OCI-LY7 (cell line): ENCODE measurements around the gene NDUFV1. TPM values are rescaled to one million over a fixed set of nuclear protein-coding genes. Genes with fewer than 3 reads are reported as not detected.

Source experiments
- BruUV-seq: library from RNA; stranded (reverse); fragments of 400-500 nt; replicated peaks from 2 replicates; lab custom pipeline; 2021; lab: Mats Ljungman, UMichigan
- CTCF ChIA-PET: fragments of 300-600 bp; sonication (Branson Sonifier 250); formaldehyde crosslinking; loops from one replicate; lab custom pipeline; 2022; ENCODE audit warnings: antibody characterized with exemption; ENCODE audit not compliant: unreplicated experiment; lab: Charles Lee
- POLR2A ChIA-PET: fragments of 300-600 bp; sonication (Branson Sonifier 250); formaldehyde crosslinking; loops from one replicate; lab custom pipeline; 2022; ENCODE audit warnings: antibody characterized with exemption; lab: Charles Lee
- DNase-seq: peaks from one replicate; pipeline ENCODE4 v3.0.0-alpha.2; 2015; ENCODE audit warnings: low spot score
- H2AFZ ChIP-seq: fragments of 200-600 bp; sonication (generic), shearing (Covaris generic); 2 replicates; pipeline ENCODE4 v1.6.1; 2014; ENCODE audit warnings: mild to moderate bottlenecking, antibody characterized with exemption, low read length, moderate library complexity
- H3K27ac ChIP-seq: fragments of 200-600 bp; sonication (generic); 2 replicates; pipeline ENCODE4 v1.5.1; 2014; ENCODE audit warnings: mixed run types, low read depth, mild to moderate bottlenecking, moderate library complexity, low read length, inconsistent platforms; ENCODE audit not compliant: poor library complexity, severe bottlenecking
- H3K36me3 ChIP-seq: fragments of 200-600 bp; sonication (generic); 2 replicates; pipeline ENCODE4 v1.6.1; 2014; ENCODE audit warnings: mild to moderate bottlenecking, antibody characterized with exemption, low read length, moderate library complexity, mixed read lengths; ENCODE audit not compliant: insufficient read depth
- H3K4me1 ChIP-seq: fragments of 200-600 bp; sonication (generic); 2 replicates; pipeline ENCODE4 v1.5.1; 2014; ENCODE audit warnings: mild to moderate bottlenecking, low read length; ENCODE audit not compliant: insufficient read depth, poor library complexity, severe bottlenecking
- H3K4me2 ChIP-seq: fragments of 200-600 bp; sonication (generic); 2 replicates; pipeline ENCODE4 v1.6.1; 2014; ENCODE audit warnings: mild to moderate bottlenecking, low read length
- H3K4me3 ChIP-seq: fragments of 200-600 bp; sonication (generic); 2 replicates; pipeline ENCODE4 v1.5.1; 2014; ENCODE audit warnings: mild to moderate bottlenecking, low read depth, low read length; ENCODE audit not compliant: poor library complexity, severe bottlenecking
- H3K79me2 ChIP-seq: fragments of 200-600 bp; sonication (generic); 2 replicates; pipeline ENCODE4 v1.6.1; 2016; ENCODE audit warnings: low read depth, mild to moderate bottlenecking, low read length, moderate library complexity, mixed read lengths; ENCODE audit not compliant: insufficient read depth
- H3K9me2 ChIP-seq: fragments of 200-600 bp; sonication (generic); 2 replicates; pipeline ENCODE4 v1.6.1; 2016; ENCODE audit warnings: mild to moderate bottlenecking, low read length, mixed read lengths; ENCODE audit not compliant: insufficient read depth
- H3K9me3 ChIP-seq: fragments of 200-600 bp; sonication (generic); 2 replicates; pipeline ENCODE4 v1.6.1; 2014; ENCODE audit warnings: mild to moderate bottlenecking, mixed run types, low read length, mixed read lengths
- H4K20me1 ChIP-seq: fragments of 200-600 bp; sonication (generic); 2 replicates; pipeline ENCODE4 v1.6.1; 2014; ENCODE audit warnings: mild to moderate bottlenecking, antibody characterized with exemption, low read length, moderate library complexity, mixed read lengths; ENCODE audit not compliant: insufficient read depth
- EZH2phosphoT487 ChIP-seq: fragments of 200-600 bp; sonication (generic); IDR thresholded peaks from 2 replicates; pipeline ENCODE4 v1.6.1; 2018; ENCODE audit warnings: low read depth, borderline replicate concordance, mild to moderate bottlenecking, mixed run types, antibody characterized with exemption, low read length, moderate library complexity, mixed read lengths
- intact Hi-C: fragments of 100-400 bp; cut with micrococcal nuclease; formaldehyde crosslinking; loops from one replicate; pipeline ENCODE4 v1.10.0; 2022; ENCODE audit not compliant: unreplicated experiment
- total RNA-seq, 2 experiments: library from RNA; depleted of rRNA in 1 of 2; stranded (reverse); fragments of >200 nt in 1 of 2; shearing (Covaris generic) in 1 of 2; gene quantifications; 2 replicates each; pipeline ENCODE4 v1.2.3, GENCODE V29; 2014 to 2022
- TF ChIP-seq, protein P1 (sequence below): fragments of 200-600 bp; sonication (generic); conservative IDR thresholded peaks from 2 replicates; pipeline ENCODE4 v1.5.1; 2014; ENCODE audit warnings: mild to moderate bottlenecking, antibody characterized with exemption, low read length, moderate library complexity, mixed read lengths

The NDUFV1 gene
- total RNA-seq, 2 experiments from 2014 or later, result 283 to 335 TPM

DNA sequence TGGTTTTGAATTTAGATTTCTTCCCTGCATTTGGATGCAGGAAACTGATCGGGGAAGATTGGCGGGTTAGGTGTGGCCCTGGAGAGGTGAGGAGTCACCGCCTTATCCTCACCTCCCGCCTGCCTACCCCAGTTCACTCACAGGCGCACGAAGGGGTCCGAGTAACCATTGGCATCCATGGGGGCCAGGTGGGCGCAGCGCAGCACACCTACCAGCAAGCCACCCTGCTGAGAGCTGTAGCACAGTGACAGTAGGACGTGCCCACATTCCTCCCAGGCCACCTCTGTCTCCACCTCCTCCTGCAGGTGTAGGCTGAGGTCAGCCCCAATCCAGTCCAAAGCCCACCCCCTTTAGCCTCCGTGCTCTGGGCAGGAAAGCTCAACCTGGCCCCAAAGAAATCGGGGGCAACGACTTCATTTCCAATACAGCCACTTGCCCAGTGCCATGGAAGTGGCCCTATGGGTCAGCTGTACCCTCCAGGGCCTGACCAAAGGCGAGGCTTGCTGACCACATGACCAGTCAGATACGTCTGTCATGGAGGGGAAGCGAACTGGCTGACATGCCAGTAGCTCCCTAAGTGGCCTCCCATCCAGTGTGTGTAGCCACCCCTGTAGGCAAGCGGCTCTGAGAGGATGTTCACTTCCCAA, 6.7 kb downstream of the NDUFV1 start:
- no peaks in the 10 kb centered on the region for H3K9me3 ChIP-seq
- no TSS peak for BruUV-seq
- H3K9me2 ChIP-seq, result no peaks in the 10 kb centered on the region
- TF ChIP-seq EZH2phosphoT487, result no peak
- TF ChIP-seq, protein P1, sequence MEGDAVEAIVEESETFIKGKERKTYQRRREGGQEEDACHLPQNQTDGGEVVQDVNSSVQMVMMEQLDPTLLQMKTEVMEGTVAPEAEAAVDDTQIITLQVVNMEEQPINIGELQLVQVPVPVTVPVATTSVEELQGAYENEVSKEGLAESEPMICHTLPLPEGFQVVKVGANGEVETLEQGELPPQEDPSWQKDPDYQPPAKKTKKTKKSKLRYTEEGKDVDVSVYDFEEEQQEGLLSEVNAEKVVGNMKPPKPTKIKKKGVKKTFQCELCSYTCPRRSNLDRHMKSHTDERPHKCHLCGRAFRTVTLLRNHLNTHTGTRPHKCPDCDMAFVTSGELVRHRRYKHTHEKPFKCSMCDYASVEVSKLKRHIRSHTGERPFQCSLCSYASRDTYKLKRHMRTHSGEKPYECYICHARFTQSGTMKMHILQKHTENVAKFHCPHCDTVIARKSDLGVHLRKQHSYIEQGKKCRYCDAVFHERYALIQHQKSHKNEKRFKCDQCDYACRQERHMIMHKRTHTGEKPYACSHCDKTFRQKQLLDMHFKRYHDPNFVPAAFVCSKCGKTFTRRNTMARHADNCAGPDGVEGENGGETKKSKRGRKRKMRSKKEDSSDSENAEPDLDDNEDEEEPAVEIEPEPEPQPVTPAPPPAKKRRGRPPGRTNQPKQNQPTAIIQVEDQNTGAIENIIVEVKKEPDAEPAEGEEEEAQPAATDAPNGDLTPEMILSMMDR, result no peak
- H3K79me2 ChIP-seq, result peaks cover under 1% of the 10 kb centered on the region; the same call in 1 of the 2 replicates
- ChIA-PET CTCF (interaction anchor here (0.5 to 1.3 kb wide), 2 partner anchors 29 to 866 kb away, joined by 4 to 7 read pairs; no protein-coding TSS in a partner anchor), POLR2A (interaction anchor here (0.5 to 1.2 kb wide), 3 partner anchors 46 to 533 kb away, joined by 3 to 5 read pairs (median 3); no protein-coding TSS in a partner anchor)
- peak overlapping the region; percentile 31; the same call in 1 of the 2 replicates for H2AFZ ChIP-seq
- peak overlapping the region; percentile 59 for H3K4me3 ChIP-seq
- peak overlapping the region; percentile 78 for H3K4me2 ChIP-seq
- H3K4me1 ChIP-seq, result peaks cover 36% of the 10 kb centered on the region
- H3K36me3 ChIP-seq, result peaks cover 51% of the 10 kb centered on the region
- H4K20me1 ChIP-seq, result no peaks in the 10 kb centered on the region
- peak overlapping the region; percentile 91 for H3K27ac ChIP-seq
- no peak for DNase-seq
- intact Hi-C loops, result no loop called here

DNA sequence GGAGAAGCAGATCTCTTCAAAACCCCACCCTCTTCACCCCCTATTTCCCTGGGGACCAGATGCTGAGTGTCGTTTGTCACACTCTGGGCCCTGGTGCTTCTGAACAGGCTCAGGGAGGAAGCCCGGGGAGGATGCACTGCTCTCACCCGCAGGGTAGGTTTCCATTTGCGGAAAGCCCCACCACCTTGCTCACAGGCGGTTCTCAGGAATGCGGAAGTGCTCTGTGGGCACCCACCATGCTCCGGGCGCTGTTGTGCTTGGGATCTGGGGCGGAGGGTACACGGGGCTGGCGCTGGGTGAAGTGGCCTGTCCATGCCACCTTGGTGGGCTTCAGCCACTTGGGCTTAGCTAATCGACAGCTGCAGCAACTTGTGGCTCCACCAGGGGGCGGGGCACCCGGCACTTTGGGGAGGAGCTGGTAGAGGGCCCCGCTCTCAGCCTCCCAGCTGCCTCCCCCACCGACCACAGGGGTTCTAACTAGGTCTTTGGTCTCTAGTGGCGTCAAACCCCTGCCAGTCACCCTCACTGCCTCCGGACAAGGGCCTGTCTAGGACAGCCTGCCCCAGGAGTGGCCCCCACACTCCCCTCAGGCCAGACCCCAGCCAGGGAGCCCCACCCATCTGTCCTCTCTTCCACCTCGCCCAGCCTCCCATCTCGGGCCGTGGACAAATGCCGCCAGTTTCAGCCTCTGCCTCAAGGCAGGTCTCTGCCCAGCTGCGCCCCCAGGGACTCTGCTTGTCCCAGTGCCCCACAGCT, 7.4 kb downstream of the NDUFV1 start:
- intact Hi-C loops, result loop anchor here (1.0 kb wide), 1 partner anchor 42 kb away; no protein-coding TSS in a partner anchor
- Histone ChIP-seq H3K79me2 (no peaks in the 10 kb centered on the region), H3K4me1 (peaks cover 34% of the 10 kb centered on the region), H3K36me3 (peaks cover 44% of the 10 kb centered on the region), H4K20me1 (no peaks in the 10 kb centered on the region), H3K27ac (peak overlapping the region; percentile 91), H3K9me3 (no peaks in the 10 kb centered on the region), H3K4me2 (peak overlapping the region; percentile 78), H3K9me2 (no peaks in the 10 kb centered on the region), H3K4me3 (peak overlapping the region; percentile 59), H2AFZ (peak overlapping the region; percentile 31; the same call in 1 of the 2 replicates)
- ChIA-PET POLR2A (interaction anchor here (0.7 to 1.2 kb wide), 3 partner anchors 14 to 53 kb away, joined by 3 to 4 read pairs (median 3); no protein-coding TSS in a partner anchor), CTCF (interaction anchor here (0.5 to 1.3 kb wide), 4 partner anchors 16 to 867 kb away, joined by 3 to 7 read pairs (median 4); no protein-coding TSS in a partner anchor)
- TF ChIP-seq, protein P1, result peak; percentile 76
- TF ChIP-seq EZH2phosphoT487, result no peak
- BruUV-seq, result no TSS peak
- peak; percentile 97 for DNase-seq
